MM.1S (cell line): Measurements from ENCODE around the gene SPRTN.

ENCODE experiments used
- DNase-seq: peaks from one replicate; pipeline ENCODE4 v3.0.0-alpha.2; 2015
- H2AFZ ChIP-seq: fragments of 300-600 bp; sonication (generic); 2 replicates; pipeline ENCODE4 v1.6.0; 2016; ENCODE audit warnings: antibody characterized with exemption, low read length
- H3F3A ChIP-seq: fragments of 300-600 bp; sonication (generic); 2 replicates; pipeline ENCODE4 v1.6.1; 2016; ENCODE audit warnings: mild to moderate bottlenecking, antibody characterized with exemption, low read length, moderate library complexity, mixed read lengths; ENCODE audit not compliant: insufficient read depth
- H3K27ac ChIP-seq: fragments of 300-600 bp; sonication (generic); 2 replicates; pipeline ENCODE4 v1.5.1; 2016; ENCODE audit warnings: mild to moderate bottlenecking, low read length
- H3K27me3 ChIP-seq: fragments of 300-600 bp; sonication (generic); replicated peaks from 2 replicates; pipeline ENCODE4 v1.6.0; 2016; ENCODE audit warnings: low read length; ENCODE audit not compliant: insufficient read depth
- H3K36me3 ChIP-seq: fragments of 300-600 bp; sonication (generic); replicated peaks from 2 replicates; pipeline ENCODE4 v1.6.1; 2016; ENCODE audit warnings: mild to moderate bottlenecking, low read length, mixed read lengths; ENCODE audit not compliant: insufficient read depth
- H3K4me1 ChIP-seq: fragments of 300-600 bp; sonication (generic); 2 replicates; pipeline ENCODE4 v1.6.1; 2016; ENCODE audit warnings: low read length, mixed read lengths
- H3K4me2 ChIP-seq: fragments of 300-600 bp; sonication (generic); 2 replicates; pipeline ENCODE4 v1.6.0; 2016; ENCODE audit warnings: low read depth, low read length
- H3K4me3 ChIP-seq: fragments of 300-600 bp; sonication (generic); 2 replicates; pipeline ENCODE4 v1.5.1; 2016; ENCODE audit warnings: low read length, mixed read lengths
- H3K79me2 ChIP-seq: fragments of 300-600 bp; sonication (generic); 2 replicates; pipeline ENCODE4 v1.6.1; 2016; ENCODE audit warnings: mixed run types, low read length, mixed read lengths
- H3K9ac ChIP-seq: fragments of 300-600 bp; sonication (generic); 2 replicates; pipeline ENCODE4 v1.6.1; 2016; ENCODE audit warnings: low read length, mixed read lengths
- H3K9me2 ChIP-seq: fragments of 300-600 bp; sonication (generic); replicated peaks from 2 replicates; pipeline ENCODE4 v1.6.1; 2016; ENCODE audit warnings: mild to moderate bottlenecking, low read length, mixed read lengths; ENCODE audit not compliant: insufficient read depth
- H3K9me3 ChIP-seq: fragments of 300-600 bp; sonication (generic); replicated peaks from 2 replicates; pipeline ENCODE4 v1.6.1; 2016; ENCODE audit warnings: mild to moderate bottlenecking, low read length, mixed read lengths; ENCODE audit not compliant: insufficient read depth
- H4K20me1 ChIP-seq: fragments of 300-600 bp; sonication (generic); 2 replicates; pipeline ENCODE4 v1.6.1; 2016; ENCODE audit warnings: mild to moderate bottlenecking, low read length, moderate library complexity, mixed read lengths; ENCODE audit not compliant: insufficient read depth
- CTCF ChIP-seq: fragments of 300-600 bp; sonication (generic); IDR thresholded peaks from 2 replicates; pipeline ENCODE4 v1.5.1; 2016; ENCODE audit warnings: antibody characterized with exemption, low read length, mixed read lengths
- EZH2 ChIP-seq: fragments of 300-600 bp; sonication (generic); optimal IDR thresholded peaks from 2 replicates; pipeline ENCODE3; 2017; ENCODE audit warnings: low read depth, mild to moderate bottlenecking, antibody characterized with exemption, low read length, mixed read lengths
- EZH2phosphoT487 ChIP-seq: fragments of 300-600 bp; sonication (generic); IDR thresholded peaks from 2 replicates; pipeline ENCODE4 v1.6.1; 2018; ENCODE audit warnings: antibody characterized with exemption, low read length

Gene SPRTN

DNA sequence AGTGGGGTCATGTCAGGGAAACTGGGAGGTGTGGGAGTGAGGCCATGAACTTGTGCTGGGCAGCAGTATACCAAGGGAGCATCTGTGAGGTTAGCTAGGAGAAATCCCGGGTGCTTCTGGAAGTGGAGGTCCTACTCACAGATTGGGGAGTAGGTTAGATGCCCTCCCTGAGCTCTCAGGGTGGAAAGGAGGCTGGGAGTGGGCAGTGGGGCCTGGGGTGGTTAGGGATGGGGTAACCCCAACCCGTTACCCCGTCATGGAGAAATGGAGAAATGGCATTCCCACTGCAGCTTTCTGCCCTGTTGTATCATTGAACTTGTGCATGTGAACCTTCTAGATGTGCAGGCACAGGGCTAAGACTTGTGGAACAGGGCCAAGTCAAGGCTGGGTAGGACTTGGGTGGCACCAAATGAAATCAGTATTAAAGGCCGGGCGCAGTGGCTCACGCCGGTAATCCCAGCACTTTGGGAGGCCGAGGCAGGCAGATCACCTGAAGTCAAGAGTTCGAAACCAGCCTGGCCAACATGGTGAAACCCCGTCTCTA is 27.6 kb upstream of the SPRTN start:
- H3K9me3 ChIP-seq = no peaks in the 10 kb centered on the region
- TF ChIP-seq EZH2 (no peak), EZH2phosphoT487 (no peak), CTCF (no peak)
- no peak for DNase-seq

DNA sequence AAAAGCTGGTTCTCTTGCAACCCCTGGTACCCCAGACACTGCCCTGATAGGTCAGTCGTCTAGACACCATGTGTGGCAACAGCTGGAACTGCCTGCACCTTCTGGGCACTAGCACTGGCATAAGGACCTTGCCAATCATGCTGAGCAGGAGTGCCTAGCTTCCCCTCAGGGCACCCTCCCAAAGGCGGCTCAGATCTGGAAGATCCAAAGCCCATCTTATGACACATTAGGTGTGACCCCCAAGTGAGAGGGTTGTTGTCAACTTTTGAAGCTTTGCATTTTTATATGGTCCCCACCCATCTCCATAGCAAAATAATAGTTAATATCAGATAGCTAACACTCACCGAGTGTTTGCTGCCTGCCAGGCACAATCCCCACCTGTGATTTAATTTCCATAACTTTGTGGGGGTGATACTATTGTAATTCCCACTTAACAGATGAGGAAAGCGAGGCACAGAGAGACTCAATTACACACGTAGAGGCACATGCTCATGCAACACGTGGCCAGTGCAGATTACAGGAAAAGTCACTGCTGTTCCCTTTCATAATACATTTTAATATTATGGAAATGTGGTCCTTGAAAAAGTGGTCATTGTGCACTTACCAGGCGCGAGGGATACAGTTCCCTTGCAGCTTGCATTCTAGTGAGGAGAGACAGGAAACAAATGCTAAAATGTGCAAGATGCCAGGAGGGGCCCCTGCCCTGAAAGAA is 26.2 kb upstream of the SPRTN start:
- TF ChIP-seq EZH2 (no peak), EZH2phosphoT487 (no peak), CTCF (no peak)
- Histone ChIP-seq H3K4me2 (no peak overlapping the region), H3F3A (no peaks in the 10 kb centered on the region), H3K27me3 (no peaks in the 10 kb centered on the region), H3K9me2 (no peaks in the 10 kb centered on the region), H3K4me1 (no peaks in the 10 kb centered on the region), H3K36me3 (no peaks in the 10 kb centered on the region), H3K9ac (no peak overlapping the region), H3K4me3 (no peak overlapping the region), H3K9me3 (no peaks in the 10 kb centered on the region), H4K20me1 (no peaks in the 10 kb centered on the region), H3K79me2 (no peaks in the 10 kb centered on the region), H2AFZ (no peak overlapping the region), H3K27ac (no peak overlapping the region)
- DNase-seq = no peak

More for the DNA sequence above, 27.6 kb upstream of the SPRTN start:
- no peaks in the 10 kb centered on the region for H3K27me3 ChIP-seq
- H3K79me2 ChIP-seq = no peaks in the 10 kb centered on the region
- no peak overlapping the region for H3K4me2 ChIP-seq
- H3F3A ChIP-seq = no peaks in the 10 kb centered on the region
- H3K9me2 ChIP-seq = no peaks in the 10 kb centered on the region
- H3K4me1 ChIP-seq = no peaks in the 10 kb centered on the region
- H2AFZ ChIP-seq = no peak overlapping the region
- H3K9ac ChIP-seq = no peak overlapping the region
- H3K27ac ChIP-seq = no peak overlapping the region
- H4K20me1 ChIP-seq = no peaks in the 10 kb centered on the region
- no peak overlapping the region for H3K4me3 ChIP-seq
- H3K36me3 ChIP-seq = no peaks in the 10 kb centered on the region

GRCh38 chr1:231312432-231312788 is 25.7 kb upstream of the SPRTN start:
- no peaks in the 10 kb centered on the region for H3K9me2 ChIP-seq
- no peak overlapping the region for H3K4me2 ChIP-seq
- no peak overlapping the region for H3K4me3 ChIP-seq
- H3K4me1 ChIP-seq = no peaks in the 10 kb centered on the region
- H3K79me2 ChIP-seq = no peaks in the 10 kb centered on the region
- no peaks in the 10 kb centered on the region for H4K20me1 ChIP-seq
- H3K9ac ChIP-seq = no peak overlapping the region
- TF ChIP-seq CTCF (no peak), EZH2phosphoT487 (no peak), EZH2 (no peak)
- no peak overlapping the region for H3K27ac ChIP-seq
- no peaks in the 10 kb centered on the region for H3K9me3 ChIP-seq
- H3K36me3 ChIP-seq = no peaks in the 10 kb centered on the region
- no peak for DNase-seq
- H2AFZ ChIP-seq = no peak overlapping the region
- no peaks in the 10 kb centered on the region for H3F3A ChIP-seq
- no peaks in the 10 kb centered on the region for H3K27me3 ChIP-seq
